ENCODE measurements around the gene HILPDA.
A peak's percentile ranks its signal among the peaks of the same experiment; 100 is the strongest.

Gene HILPDA

DNA sequence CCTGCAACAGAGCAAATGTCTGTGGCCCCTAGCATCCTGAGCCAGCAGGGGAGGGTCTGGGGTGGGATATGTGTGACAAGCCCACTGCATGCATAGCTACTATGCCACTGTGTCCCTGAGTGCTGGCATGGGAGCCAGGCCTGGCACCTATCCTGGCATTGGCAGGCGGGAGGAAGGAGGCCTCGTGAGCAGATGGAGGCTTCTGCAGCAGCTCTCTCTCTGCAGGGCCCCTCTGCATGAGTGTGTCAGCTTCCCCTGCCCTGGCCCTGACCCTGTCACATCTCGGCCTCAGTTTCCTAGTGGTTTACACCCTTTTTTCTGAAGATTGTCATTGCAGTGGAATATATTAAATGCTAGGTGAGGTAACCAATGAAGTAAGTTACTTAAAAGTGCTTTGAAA is 32.8 kb upstream of the HILPDA start:
- H2AFZ ChIP-seq (ENCODE audit: low read length): no peak overlapping the region
- TF ChIP-seq EZH2phosphoT487 (IDR thresholded peaks at IDR 0.05; ENCODE audit: low read length) (no peak), EZH2 (optimal IDR thresholded peaks at IDR 0.05; ENCODE audit: low read depth, low read length) (no peak)
- TF ChIP-seq, protein P1, sequence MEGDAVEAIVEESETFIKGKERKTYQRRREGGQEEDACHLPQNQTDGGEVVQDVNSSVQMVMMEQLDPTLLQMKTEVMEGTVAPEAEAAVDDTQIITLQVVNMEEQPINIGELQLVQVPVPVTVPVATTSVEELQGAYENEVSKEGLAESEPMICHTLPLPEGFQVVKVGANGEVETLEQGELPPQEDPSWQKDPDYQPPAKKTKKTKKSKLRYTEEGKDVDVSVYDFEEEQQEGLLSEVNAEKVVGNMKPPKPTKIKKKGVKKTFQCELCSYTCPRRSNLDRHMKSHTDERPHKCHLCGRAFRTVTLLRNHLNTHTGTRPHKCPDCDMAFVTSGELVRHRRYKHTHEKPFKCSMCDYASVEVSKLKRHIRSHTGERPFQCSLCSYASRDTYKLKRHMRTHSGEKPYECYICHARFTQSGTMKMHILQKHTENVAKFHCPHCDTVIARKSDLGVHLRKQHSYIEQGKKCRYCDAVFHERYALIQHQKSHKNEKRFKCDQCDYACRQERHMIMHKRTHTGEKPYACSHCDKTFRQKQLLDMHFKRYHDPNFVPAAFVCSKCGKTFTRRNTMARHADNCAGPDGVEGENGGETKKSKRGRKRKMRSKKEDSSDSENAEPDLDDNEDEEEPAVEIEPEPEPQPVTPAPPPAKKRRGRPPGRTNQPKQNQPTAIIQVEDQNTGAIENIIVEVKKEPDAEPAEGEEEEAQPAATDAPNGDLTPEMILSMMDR (IDR thresholded peaks at IDR 0.05; ENCODE audit: low read length): no peak
- H3K9me2 ChIP-seq (replicated peaks; ENCODE audit: insufficient read depth, low read length): no peaks in the 10 kb centered on the region
- H3K79me2 ChIP-seq (ENCODE audit: low read length): no peaks in the 10 kb centered on the region
- DNase-seq: no peak
- H3K36me3 ChIP-seq (replicated peaks; ENCODE audit: insufficient read depth, low read length): no peaks in the 10 kb centered on the region
- no peaks in the 10 kb centered on the region for H4K20me1 ChIP-seq (ENCODE audit: insufficient read depth, low read length)
- no peak overlapping the region for H3K4me2 ChIP-seq (ENCODE audit: low read depth, low read length)
- no peak overlapping the region for H3K9ac ChIP-seq (ENCODE audit: low read length)
- H3K27me3 ChIP-seq (replicated peaks; ENCODE audit: insufficient read depth, low read length): no peaks in the 10 kb centered on the region
- no peak overlapping the region for H3K4me3 ChIP-seq (ENCODE audit: low read length)
- no peak overlapping the region for H3K27ac ChIP-seq (ENCODE audit: low read length)
- peaks cover 7% of the 10 kb centered on the region; the same call in 1 of the 2 replicates for H3K4me1 ChIP-seq (ENCODE audit: low read length)
- H3K9me3 ChIP-seq (replicated peaks; ENCODE audit: insufficient read depth, low read length): no peaks in the 10 kb centered on the region
- H3F3A ChIP-seq (ENCODE audit: insufficient read depth, low read length): no peaks in the 10 kb centered on the region

GRCh38 chr7:128424686-128425275 is 30.9 kb upstream of the HILPDA start:
- Histone ChIP-seq H3K36me3 (replicated peaks; ENCODE audit: insufficient read depth, low read length) (no peaks in the 10 kb centered on the region), H2AFZ (ENCODE audit: low read length) (no peak overlapping the region), H3K27me3 (replicated peaks; ENCODE audit: insufficient read depth, low read length) (no peaks in the 10 kb centered on the region), H3K79me2 (ENCODE audit: low read length) (no peaks in the 10 kb centered on the region), H3F3A (ENCODE audit: insufficient read depth, low read length) (no peaks in the 10 kb centered on the region), H3K4me3 (ENCODE audit: low read length) (no peak overlapping the region), H3K27ac (ENCODE audit: low read length) (no peak overlapping the region), H3K9ac (ENCODE audit: low read length) (no peak overlapping the region), H3K9me2 (replicated peaks; ENCODE audit: insufficient read depth, low read length) (no peaks in the 10 kb centered on the region), H3K4me1 (ENCODE audit: low read length) (peaks cover 7% of the 10 kb centered on the region; the same call in 1 of the 2 replicates), H4K20me1 (ENCODE audit: insufficient read depth, low read length) (no peaks in the 10 kb centered on the region), H3K4me2 (ENCODE audit: low read depth, low read length) (no peak overlapping the region), H3K9me3 (replicated peaks; ENCODE audit: insufficient read depth, low read length) (no peaks in the 10 kb centered on the region)
- TF ChIP-seq, protein P1 (IDR thresholded peaks at IDR 0.05; ENCODE audit: low read length): no peak
- TF ChIP-seq EZH2phosphoT487 (IDR thresholded peaks at IDR 0.05; ENCODE audit: low read length): no peak
- no peak for DNase-seq

DNA sequence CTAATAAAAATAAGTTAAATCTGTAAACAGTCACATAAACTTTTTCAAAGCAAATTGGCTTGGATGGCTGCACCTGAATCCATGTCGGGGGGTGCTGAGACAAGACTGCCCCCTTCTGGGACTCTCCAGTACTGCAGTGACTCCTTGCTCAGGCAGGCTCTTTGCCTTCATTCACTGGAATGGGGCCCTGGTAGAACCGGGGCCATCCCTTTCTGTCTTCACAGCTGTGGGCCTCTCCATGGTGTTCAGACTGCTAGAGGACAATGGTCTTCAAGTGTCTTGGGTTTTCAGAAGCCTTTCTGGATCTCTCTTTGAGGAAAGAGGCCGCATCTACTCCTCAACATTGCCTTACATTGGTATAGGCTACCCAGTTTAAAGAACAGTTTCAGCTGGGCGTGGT is 29.8 kb upstream of the HILPDA start:
- TF ChIP-seq EZH2 (optimal IDR thresholded peaks at IDR 0.05; ENCODE audit: low read depth, low read length): no peak
- TF ChIP-seq, protein P1 (IDR thresholded peaks at IDR 0.05; ENCODE audit: low read length): peak; percentile 98
- Histone ChIP-seq H3K27me3 (replicated peaks; ENCODE audit: insufficient read depth, low read length) (no peaks in the 10 kb centered on the region), H3K79me2 (ENCODE audit: low read length) (no peaks in the 10 kb centered on the region), H3K4me1 (ENCODE audit: low read length) (peaks cover 5% of the 10 kb centered on the region; the same call in 1 of the 2 replicates), H3K9ac (ENCODE audit: low read length) (no peak overlapping the region), H3K9me2 (replicated peaks; ENCODE audit: insufficient read depth, low read length) (no peaks in the 10 kb centered on the region), H3K36me3 (replicated peaks; ENCODE audit: insufficient read depth, low read length) (no peaks in the 10 kb centered on the region), H3F3A (ENCODE audit: insufficient read depth, low read length) (no peaks in the 10 kb centered on the region), H3K4me3 (ENCODE audit: low read length) (no peak overlapping the region), H3K4me2 (ENCODE audit: low read depth, low read length) (no peak overlapping the region), H4K20me1 (ENCODE audit: insufficient read depth, low read length) (no peaks in the 10 kb centered on the region), H3K27ac (ENCODE audit: low read length) (no peak overlapping the region), H3K9me3 (replicated peaks; ENCODE audit: insufficient read depth, low read length) (no peaks in the 10 kb centered on the region), H2AFZ (ENCODE audit: low read length) (no peak overlapping the region)
- DNase-seq: peak; percentile 76

All from MM.1S (cell line).